Lower leg skin (tissue), 4 donors: ENCODE results near the gene EZR. TPM values are rescaled to one million over a fixed set of nuclear protein-coding genes. Genes with fewer than 3 reads are reported as not detected.
A peak's percentile ranks its signal among the peaks of the same experiment; 100 is the strongest.

Source experiments
- DNase-seq, 2 donors: peaks; one replicate each; pipeline ENCODE4 v3.0.0-alpha.2; 2019; ENCODE audit warnings: low spot score in 2 of 2
- H3K4me3 ChIP-seq: fragments of 200-600 bp; sonication (generic); 2 replicates; pipeline ENCODE4 v1.5.1; 2017; ENCODE audit warnings: mild to moderate bottlenecking, low read depth; ENCODE audit not compliant: poor library complexity, severe bottlenecking
- POLR2A ChIP-seq, 2 donors: fragments of 450-650 bp; IDR thresholded peaks; one replicate each; pipeline ENCODE4 v1.6.1; 2016 to 2017; ENCODE audit warnings: antibody characterized with exemption in 2 of 2, mild to moderate bottlenecking in 1 of 2, moderate library complexity in 1 of 2
- WGBS, 2 donors: methylation state at CpG; one replicate each; pipeline ENCODE4 v1.1.5; 2018; 5-methylcytosine and 5-hydroxymethylcytosine counted together
- intact Hi-C: fragments of 100-400 bp; cut with DNase I; formaldehyde crosslinking; loops from one replicate; pipeline ENCODE4 v1.15.0; 2023; ENCODE audit warnings: low total_unique reads
- total RNA-seq, 4 donors: library from RNA; depleted of rRNA; stranded (reverse); fragments of >200 nt; gene quantifications; one replicate each; pipeline ENCODE4 v1.1.0, GENCODE V29; 2016
- TF ChIP-seq, protein P1 (sequence below), 3 donors: fragments of 450-650 bp; IDR thresholded peaks; one replicate each; pipeline ENCODE4 v1.5.1; 2016; ENCODE audit warnings: antibody characterized with exemption in 3 of 3, mild to moderate bottlenecking in 3 of 3, moderate library complexity in 2 of 3

Gene EZR
- total RNA-seq, 4 donors from 2014 or later: 200 to 235 (median 212) TPM

DNA sequence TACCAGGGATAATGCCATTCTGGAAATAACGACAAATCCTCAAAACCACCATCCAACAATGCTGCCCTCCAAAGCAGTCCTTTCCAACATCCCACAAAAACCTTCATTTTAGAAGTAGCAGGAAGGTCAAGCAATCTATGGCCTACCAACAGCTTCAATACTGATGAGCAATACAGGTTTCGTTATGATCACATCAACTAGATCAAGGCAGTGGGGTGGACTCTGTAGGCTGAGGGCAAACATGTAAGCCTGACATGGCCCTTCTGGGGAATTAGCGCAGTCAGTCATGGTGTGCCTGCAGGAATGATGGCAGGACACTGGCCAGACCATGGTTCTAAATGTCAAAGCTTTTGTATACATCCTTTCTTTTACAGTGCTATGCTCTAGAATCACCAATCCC, 41.7 kb downstream of the EZR start:
- WGBS, 2 donors: 91 to 98% methylated on average over 3 of the region's 3 CpGs
- no peak overlapping the region for H3K4me3 ChIP-seq
- intact Hi-C loops: no loop called here
- no peak for DNase-seq
- TF ChIP-seq POLR2A (IDR thresholded peaks at IDR 0.05): no peak
- TF ChIP-seq, protein P1, sequence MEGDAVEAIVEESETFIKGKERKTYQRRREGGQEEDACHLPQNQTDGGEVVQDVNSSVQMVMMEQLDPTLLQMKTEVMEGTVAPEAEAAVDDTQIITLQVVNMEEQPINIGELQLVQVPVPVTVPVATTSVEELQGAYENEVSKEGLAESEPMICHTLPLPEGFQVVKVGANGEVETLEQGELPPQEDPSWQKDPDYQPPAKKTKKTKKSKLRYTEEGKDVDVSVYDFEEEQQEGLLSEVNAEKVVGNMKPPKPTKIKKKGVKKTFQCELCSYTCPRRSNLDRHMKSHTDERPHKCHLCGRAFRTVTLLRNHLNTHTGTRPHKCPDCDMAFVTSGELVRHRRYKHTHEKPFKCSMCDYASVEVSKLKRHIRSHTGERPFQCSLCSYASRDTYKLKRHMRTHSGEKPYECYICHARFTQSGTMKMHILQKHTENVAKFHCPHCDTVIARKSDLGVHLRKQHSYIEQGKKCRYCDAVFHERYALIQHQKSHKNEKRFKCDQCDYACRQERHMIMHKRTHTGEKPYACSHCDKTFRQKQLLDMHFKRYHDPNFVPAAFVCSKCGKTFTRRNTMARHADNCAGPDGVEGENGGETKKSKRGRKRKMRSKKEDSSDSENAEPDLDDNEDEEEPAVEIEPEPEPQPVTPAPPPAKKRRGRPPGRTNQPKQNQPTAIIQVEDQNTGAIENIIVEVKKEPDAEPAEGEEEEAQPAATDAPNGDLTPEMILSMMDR (IDR thresholded peaks at IDR 0.05): no peak

DNA sequence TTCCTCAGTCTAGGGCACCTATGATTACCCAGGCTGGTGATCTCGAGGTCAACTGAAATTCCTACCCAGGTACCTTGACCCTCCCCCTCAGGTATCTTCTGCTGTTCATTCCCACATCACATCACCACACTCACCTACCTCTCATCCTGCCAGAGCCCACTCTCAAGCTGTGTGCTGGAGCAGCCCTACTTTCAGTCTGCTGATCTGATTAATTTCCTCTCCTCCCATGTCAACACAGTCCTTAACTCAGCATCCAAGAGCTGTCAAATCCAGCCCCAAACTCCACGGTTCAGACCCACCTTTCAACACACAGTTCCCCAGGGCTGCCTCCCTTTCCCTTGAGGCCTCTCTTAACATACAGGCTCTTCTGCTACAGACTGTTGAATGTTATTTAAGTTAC, 42.4 kb downstream of the EZR start:
- intact Hi-C loops: no loop called here
- TF ChIP-seq, protein P1 (IDR thresholded peaks at IDR 0.05): no peak
- TF ChIP-seq POLR2A (IDR thresholded peaks at IDR 0.05): no peak
- no peak for DNase-seq
- 85 to 87% methylated on average over 2 of the region's 2 CpGs for WGBS, 2 donors
- no peak overlapping the region for H3K4me3 ChIP-seq

DNA sequence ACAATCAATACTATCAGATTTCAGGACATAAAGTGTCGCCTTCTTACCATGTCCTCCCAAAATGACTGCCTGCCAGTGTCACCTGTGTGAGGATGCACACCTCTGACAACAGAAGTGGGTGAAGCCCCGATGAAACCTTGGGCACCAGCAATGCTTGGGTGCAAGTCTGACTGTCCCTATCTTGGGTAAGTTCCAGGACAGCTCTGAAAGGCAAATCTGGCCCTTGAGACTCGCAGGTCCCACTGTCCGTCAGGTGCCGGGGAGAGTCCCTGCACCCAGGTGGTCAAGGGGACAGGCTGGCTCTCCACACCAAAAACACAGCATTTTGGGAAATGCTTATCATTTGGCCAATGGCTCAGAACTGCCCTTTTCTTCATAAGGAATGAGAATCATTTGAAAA, 43.3 kb downstream of the EZR start:
- TF ChIP-seq POLR2A (IDR thresholded peaks at IDR 0.05): no peak
- TF ChIP-seq, protein P1 (IDR thresholded peaks at IDR 0.05): no peak
- WGBS, 2 donors: 93 to 95% methylated on average over 5 of the region's 5 CpGs
- intact Hi-C loops: no loop called here
- no peak overlapping the region for H3K4me3 ChIP-seq
- DNase-seq: peak in 1 of 2 donors; percentile 60

DNA sequence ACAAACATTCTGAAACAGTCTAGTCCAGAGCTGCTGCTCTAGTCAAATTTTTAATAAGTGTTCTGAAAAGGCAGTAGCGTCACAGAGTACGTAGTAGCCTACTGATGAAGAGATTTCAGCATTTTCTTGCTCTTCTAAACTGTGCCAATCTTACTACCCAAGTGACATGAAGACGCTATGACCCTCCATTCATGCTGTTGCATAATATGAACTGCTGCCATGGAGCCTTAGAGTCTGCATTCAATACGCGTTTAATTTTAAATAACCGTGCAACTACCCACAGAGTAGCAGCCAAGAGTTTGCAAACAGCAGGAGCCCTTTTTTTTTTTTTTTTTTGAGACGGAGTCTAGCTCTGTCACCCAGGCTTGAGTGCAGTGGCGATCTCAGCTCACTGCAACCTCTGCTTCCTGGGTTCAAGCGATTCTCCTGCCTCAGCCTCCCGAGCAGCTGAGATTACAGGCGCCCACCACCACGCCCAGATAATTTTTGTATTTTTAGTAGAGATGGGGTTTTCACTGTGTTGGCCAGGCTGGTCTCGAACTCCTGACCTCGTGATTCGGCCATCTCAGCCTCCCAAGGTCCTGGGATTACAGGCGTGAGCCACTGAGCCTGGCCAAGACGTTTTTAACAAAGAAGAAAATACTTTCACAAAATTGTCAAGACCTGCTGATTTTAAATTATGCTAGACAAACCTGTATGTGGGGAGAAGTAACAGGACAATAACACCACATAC, 44.3 kb downstream of the EZR start:
- TF ChIP-seq, protein P1 (IDR thresholded peaks at IDR 0.05): no peak
- no peak for TF ChIP-seq POLR2A (IDR thresholded peaks at IDR 0.05)
- intact Hi-C loops: no loop called here
- no peak for DNase-seq
- H3K4me3 ChIP-seq: no peak overlapping the region
- 87 to 94% methylated on average over 17 of the region's 17 CpGs for WGBS, 2 donors

DNA sequence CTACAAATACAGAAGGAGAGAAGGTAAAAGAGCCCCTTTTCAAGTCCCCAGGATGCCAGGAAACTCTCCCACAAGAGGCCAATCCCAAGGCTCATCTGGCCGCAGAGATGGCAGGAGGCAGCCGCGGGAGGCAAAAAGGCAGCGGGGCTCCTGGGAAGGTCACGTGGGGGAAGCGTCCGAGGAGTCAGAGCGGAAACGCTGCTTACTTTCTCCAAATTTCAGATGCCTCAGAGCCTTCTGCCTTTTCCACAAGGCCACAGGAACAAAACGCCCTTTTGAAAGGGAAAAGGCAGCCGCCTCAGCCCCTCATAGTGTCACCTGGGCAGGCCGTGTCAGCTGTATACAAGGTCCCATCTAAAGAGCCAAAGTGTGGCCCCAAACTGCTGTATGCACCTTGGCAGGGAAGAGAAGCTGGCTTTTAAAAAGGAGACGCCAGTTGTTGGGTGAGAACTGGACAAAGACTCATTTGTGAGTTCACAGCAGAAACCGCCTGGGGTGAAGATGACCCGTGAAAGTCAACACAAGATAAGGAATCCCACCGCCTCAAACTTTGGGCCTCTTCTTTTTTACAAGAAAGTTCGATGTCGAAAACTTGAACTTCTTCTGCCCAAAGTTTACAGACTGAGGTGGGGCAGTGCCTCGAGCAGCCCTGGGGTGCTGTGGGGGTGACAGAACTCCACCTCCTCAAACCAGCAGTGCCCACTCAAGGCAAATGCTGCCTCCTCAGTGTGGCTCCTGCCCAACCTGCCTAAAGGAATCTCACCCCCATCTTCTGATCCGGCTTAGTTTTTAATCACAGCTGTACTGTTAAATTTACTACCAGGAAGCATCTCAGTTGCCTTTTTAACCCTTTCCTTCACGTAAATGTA, 45.4 kb downstream of the EZR start:
- peak in 1 of 2 donors; percentile 82 for DNase-seq
- WGBS, 2 donors: 75 to 79% methylated on average over 21 of the region's 21 CpGs
- H3K4me3 ChIP-seq: no peak overlapping the region
- intact Hi-C loops: no loop called here
- no peak for TF ChIP-seq POLR2A (IDR thresholded peaks at IDR 0.05)
- TF ChIP-seq, protein P1 (IDR thresholded peaks at IDR 0.05): no peak
